NT2/D1 (cell line): ENCODE results near the gene HOXB8.

Experiments
- DNase-seq: peaks from one replicate; pipeline ENCODE4 v3.0.0-alpha.2; 2011; ENCODE audit warnings: low read depth, low spot score
- H3K27me3 ChIP-seq: 2 replicates; pipeline ENCODE4 v1.6.0; 2011; ENCODE audit warnings: mild to moderate bottlenecking; ENCODE audit not compliant: insufficient read length, insufficient read depth
- H3K36me3 ChIP-seq: 2 replicates; pipeline ENCODE4 v1.6.1; 2011; ENCODE audit warnings: mild to moderate bottlenecking, low read length, mixed read lengths; ENCODE audit not compliant: insufficient read depth, insufficient read length
- H3K4me1 ChIP-seq: 2 replicates; pipeline ENCODE4 v1.5.1; 2011; ENCODE audit not compliant: insufficient read depth, insufficient read length
- H3K4me3 ChIP-seq: 2 replicates; pipeline ENCODE4 v1.5.1; 2011; ENCODE audit warnings: low read depth; ENCODE audit not compliant: insufficient read length
- H3K9ac ChIP-seq: 2 replicates; pipeline ENCODE4 v1.6.0; 2011; ENCODE audit warnings: low read depth; ENCODE audit not compliant: insufficient read length
- H3K9me3 ChIP-seq: 2 replicates; pipeline ENCODE4 v1.5.1; 2011; ENCODE audit warnings: mild to moderate bottlenecking, low read length; ENCODE audit not compliant: insufficient read depth
- SUZ12 ChIP-seq: IDR thresholded peaks from 2 replicates; pipeline ENCODE4 v1.6.1; 2011; ENCODE audit not compliant: insufficient read length, insufficient read depth; ENCODE audit errors: extremely low read depth
- YY1 ChIP-seq: IDR thresholded peaks from 2 replicates; pipeline ENCODE4 v1.6.1; 2011; ENCODE audit not compliant: insufficient read length, insufficient read depth
- ZNF274 ChIP-seq: IDR thresholded peaks from 2 replicates; pipeline ENCODE4 v1.6.1; 2011; ENCODE audit warnings: mild to moderate bottlenecking, low read depth, low read length

HOXB8 gene

DNA sequence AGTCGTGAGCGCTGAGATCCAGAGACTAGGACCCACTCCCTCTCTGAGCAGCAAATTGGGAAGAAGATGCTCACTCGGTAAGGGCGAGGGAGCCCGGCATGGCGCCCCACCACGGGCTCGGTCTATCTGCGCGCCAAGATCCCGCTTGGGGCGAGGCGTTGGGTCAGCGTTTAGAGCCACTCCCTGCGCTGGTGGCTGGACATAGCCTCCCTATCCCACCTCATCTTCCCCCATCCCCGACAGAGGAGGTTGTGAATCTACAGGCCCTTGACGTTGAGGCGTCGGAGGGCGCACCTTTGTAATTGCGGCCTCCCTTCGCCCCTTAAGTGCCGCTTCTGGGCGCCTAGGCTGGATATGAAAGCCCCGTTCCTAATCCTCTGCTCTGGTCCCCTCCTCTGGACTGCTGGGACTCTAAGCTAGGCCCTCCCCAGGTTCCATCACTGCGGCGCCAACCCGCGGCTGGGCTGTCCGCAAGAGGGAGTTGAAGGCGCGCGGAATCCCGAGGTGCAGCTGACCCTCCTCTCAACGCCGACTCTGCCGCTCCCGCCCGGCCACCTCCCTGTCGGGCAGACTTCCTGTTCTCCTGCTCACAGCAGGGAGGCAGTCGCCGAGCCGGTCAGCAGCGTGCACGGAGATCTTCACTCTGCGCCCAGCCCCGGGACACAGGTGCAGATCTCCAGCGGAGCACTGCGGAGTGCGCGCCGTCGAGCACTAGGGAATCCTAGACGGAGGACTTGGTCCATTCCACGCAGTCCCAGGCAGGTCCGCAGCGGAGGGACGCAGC lies 27.2 kb upstream of the HOXB8 start:
- H3K9ac ChIP-seq = no peak overlapping the region
- no peak for TF ChIP-seq ZNF274
- no peak for TF ChIP-seq SUZ12
- TF ChIP-seq YY1 = no peak
- DNase-seq = no peak
- H3K4me1 ChIP-seq = peaks cover 6% of the 10 kb centered on the region
- H3K36me3 ChIP-seq = peaks cover 35% of the 10 kb centered on the region
- H3K4me3 ChIP-seq = no peak overlapping the region
- H3K27me3 ChIP-seq = peaks cover 5% of the 10 kb centered on the region
- H3K9me3 ChIP-seq = peaks cover 5% of the 10 kb centered on the region; the same call in 1 of the 2 replicates

GRCh38 chr17:48641541-48642058 lies 26.5 kb upstream of the HOXB8 start:
- Histone ChIP-seq H3K4me1 (peaks cover 8% of the 10 kb centered on the region), H3K27me3 (peaks cover 5% of the 10 kb centered on the region), H3K36me3 (peaks cover 35% of the 10 kb centered on the region), H3K4me3 (no peak overlapping the region), H3K9me3 (peaks cover 5% of the 10 kb centered on the region; the same call in 1 of the 2 replicates), H3K9ac (no peak overlapping the region)
- DNase-seq = no peak
- TF ChIP-seq YY1 = no peak
- no peak for TF ChIP-seq ZNF274
- TF ChIP-seq SUZ12 = no peak

- Histone ChIP-seq H3K4me1 (peaks cover 8% of the 10 kb centered on the region), H3K36me3 (peaks cover 43% of the 10 kb centered on the region), H3K9me3 (peaks cover 5% of the 10 kb centered on the region; the same call in 1 of the 2 replicates), H3K27me3 (no peaks in the 10 kb centered on the region), H3K4me3 (no peak overlapping the region), H3K9ac (no peak overlapping the region)
- no peak for TF ChIP-seq SUZ12
- TF ChIP-seq ZNF274 = no peak
- TF ChIP-seq YY1 = no peak
- DNase-seq = no peak
These were observed 25.7 kb upstream of the HOXB8 start for GRCh38 chr17:48640858-48641180.

DNA sequence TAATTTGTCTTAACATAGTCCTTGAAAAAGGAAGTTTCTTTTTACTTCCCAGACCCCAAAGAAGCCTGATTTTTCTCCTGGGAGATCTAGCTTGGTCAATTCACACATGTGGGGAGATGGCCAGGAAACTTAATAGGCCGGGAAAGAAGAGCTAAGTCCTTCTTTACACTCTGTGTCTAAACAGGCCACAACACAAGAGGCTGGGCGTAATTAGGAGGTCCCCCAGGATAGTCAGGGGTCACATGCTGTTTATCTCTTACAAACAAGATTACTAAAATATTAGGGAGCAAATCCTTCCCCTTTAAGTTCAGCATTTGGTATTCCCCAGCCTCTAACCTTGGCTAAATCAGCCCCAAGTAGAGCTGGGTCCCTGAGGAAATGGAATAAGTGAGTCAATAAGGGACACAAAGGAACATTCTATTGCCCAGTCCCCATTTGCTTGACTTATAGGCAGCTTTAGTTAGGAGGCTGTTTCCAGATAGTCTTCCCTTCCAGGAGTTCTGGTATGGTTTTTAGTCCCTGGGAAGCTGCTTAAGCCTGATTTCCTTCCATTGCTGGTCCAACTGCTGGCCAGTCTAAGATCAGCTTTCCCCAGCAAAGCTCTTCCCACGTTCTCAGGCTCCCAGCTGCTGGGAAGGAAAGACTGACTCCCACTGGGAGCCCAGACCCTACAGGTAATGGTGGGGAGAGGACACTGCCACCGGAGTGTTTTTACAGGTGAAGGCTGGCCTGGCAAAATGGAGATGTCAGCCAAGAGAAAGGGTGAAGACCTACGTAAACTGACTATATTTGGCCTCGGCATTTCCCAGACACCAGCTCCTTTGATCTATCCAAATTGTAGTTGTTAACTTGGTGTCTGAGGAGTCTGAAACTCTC lies 25.1 kb upstream of the HOXB8 start:
- H3K27me3 ChIP-seq = no peaks in the 10 kb centered on the region
- no peak overlapping the region for H3K9ac ChIP-seq
- H3K4me1 ChIP-seq = peaks cover 8% of the 10 kb centered on the region
- no peak for TF ChIP-seq ZNF274
- no peak for TF ChIP-seq SUZ12
- no peak for TF ChIP-seq YY1
- no peak overlapping the region for H3K4me3 ChIP-seq
- DNase-seq = no peak
- H3K36me3 ChIP-seq = peaks cover 49% of the 10 kb centered on the region
- H3K9me3 ChIP-seq = peaks cover 5% of the 10 kb centered on the region; the same call in 1 of the 2 replicates

GRCh38 chr17:48639136-48639535 lies 24.0 kb upstream of the HOXB8 start:
- Histone ChIP-seq H3K9me3 (peaks cover 5% of the 10 kb centered on the region; the same call in 1 of the 2 replicates), H3K4me3 (no peak overlapping the region), H3K9ac (no peak overlapping the region), H3K36me3 (peaks cover 56% of the 10 kb centered on the region), H3K27me3 (no peaks in the 10 kb centered on the region), H3K4me1 (peaks cover 5% of the 10 kb centered on the region)
- DNase-seq = no peak
- no peak for TF ChIP-seq ZNF274
- TF ChIP-seq YY1 = no peak
- TF ChIP-seq SUZ12 = no peak

DNA sequence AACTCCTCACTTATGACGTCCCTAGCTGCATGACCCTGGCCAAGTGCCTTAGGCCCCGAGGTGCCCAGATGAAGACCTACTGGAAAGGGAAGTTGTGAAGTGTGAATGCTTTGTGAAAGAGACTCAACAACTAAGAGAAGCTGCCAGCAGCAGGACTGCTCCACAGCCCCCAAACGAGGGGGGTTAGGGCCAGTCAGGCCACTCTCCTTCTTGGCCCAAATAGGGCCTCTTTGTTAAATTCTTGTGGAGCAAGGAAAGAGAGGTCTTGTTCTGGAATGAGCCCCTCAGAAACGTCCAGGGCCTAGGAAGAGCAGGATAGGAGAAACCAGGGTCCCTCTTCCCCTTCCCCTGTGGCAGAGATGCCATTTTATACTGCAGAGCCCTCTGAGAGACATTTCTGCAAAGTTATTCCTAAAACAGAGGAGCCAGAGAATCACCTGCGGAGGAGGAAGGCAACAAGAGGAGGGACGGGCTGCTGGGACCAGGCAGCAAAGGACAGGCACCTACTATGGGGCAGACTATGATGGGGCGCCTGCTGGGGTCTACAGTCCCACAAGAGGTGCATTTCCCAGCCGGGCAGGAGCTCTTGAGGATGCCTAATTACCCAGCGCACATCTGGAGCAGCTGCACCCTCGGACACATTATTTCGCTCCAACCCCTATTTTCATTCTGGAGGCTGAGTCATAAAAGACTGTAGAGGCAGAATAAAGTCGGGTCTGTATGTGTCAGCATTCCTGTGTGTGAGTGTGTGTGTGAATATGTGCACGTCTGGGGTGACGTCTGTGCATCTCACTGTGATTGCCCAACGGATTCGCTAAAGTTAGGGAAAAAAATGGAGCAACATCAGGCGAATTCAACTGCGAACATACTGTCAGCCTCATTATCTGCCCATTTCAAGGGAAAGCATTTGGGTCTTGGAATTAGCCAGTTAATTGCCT lies 22.5 kb upstream of the HOXB8 start:
- H3K4me1 ChIP-seq = peaks cover 5% of the 10 kb centered on the region
- H3K36me3 ChIP-seq = peaks cover 63% of the 10 kb centered on the region
- no peaks in the 10 kb centered on the region for H3K27me3 ChIP-seq
- TF ChIP-seq ZNF274 (no peak), YY1 (no peak), SUZ12 (no peak)
- H3K9ac ChIP-seq = no peak overlapping the region
- no peak for DNase-seq
- H3K9me3 ChIP-seq = peaks cover 3% of the 10 kb centered on the region; the same call in 1 of the 2 replicates
- H3K4me3 ChIP-seq = no peak overlapping the region
